Measurements from ENCODE around the gene PKD1L1. TPM values are rescaled to one million over a fixed set of nuclear protein-coding genes. Genes with fewer than 3 reads are reported as not detected.

Gene PKD1L1
- total RNA-seq, 1 experiment from 2014 or later: 0.17 TPM

- Histone ChIP-seq H2AFZ (ENCODE audit: low read length) (no peak overlapping the region), H3K14ac (ENCODE audit: insufficient read depth, low read length) (no peak overlapping the region), H3T11ph (ENCODE audit: low read length) (no peak overlapping the region), H3K4me2 (ENCODE audit: insufficient read depth, insufficient read length, low read length) (no peak overlapping the region), H2BK5ac (ENCODE audit: insufficient read length, low read length) (no peak overlapping the region), H4K8ac (replicated peaks; ENCODE audit: insufficient read length, low read depth, low read length) (no peak overlapping the region), H3K23me2 (ENCODE audit: insufficient read length, low read depth, low read length, poor library complexity, severe bottlenecking) (no peaks in the 10 kb centered on the region), H2BK15ac (ENCODE audit: low read depth, low read length) (no peak overlapping the region), H3K4ac (ENCODE audit: low read depth, low read length) (no peak overlapping the region), H3K9ac (ENCODE audit: extremely low read depth, insufficient read length, low read length) (no peak overlapping the region), H4K91ac (ENCODE audit: insufficient read length, low read depth, low read length) (no peak overlapping the region), H3K18ac (ENCODE audit: insufficient read length, low read depth, low read length) (no peak overlapping the region), H3K4me1 (ENCODE audit: insufficient read depth, low read length) (no peaks in the 10 kb centered on the region), H4K5ac (ENCODE audit: insufficient read length, low read depth, low read length) (no peak overlapping the region), H2BK120ac (ENCODE audit: low read depth, low read length, poor library complexity, severe bottlenecking) (no peak overlapping the region), H3K9me3 (ENCODE audit: control insufficient read depth, low read depth, low read length) (no peaks in the 10 kb centered on the region), H3K79me2 (ENCODE audit: insufficient read depth, low read length) (no peaks in the 10 kb centered on the region), H4K20me1 (ENCODE audit: control insufficient read depth, insufficient read depth, insufficient read length) (no peaks in the 10 kb centered on the region), H3K79me1 (ENCODE audit: insufficient read depth, low read depth, low read length, poor library complexity, severe bottlenecking) (no peaks in the 10 kb centered on the region), H3K27me3 (ENCODE audit: insufficient read depth, low read length) (no peaks in the 10 kb centered on the region), H2AK5ac (ENCODE audit: insufficient read length, low read length) (no peak overlapping the region), H2BK20ac (ENCODE audit: low read depth, low read length, poor library complexity, severe bottlenecking) (no peak overlapping the region), H3K23ac (ENCODE audit: insufficient read length, low read depth, low read length) (no peak overlapping the region), H2BK12ac (ENCODE audit: insufficient read length, low read depth, low read length) (no peak overlapping the region), H3K27ac (ENCODE audit: insufficient read length, low read depth, low read length) (no peak overlapping the region), H3K56ac (ENCODE audit: insufficient read length, low read depth, low read length) (no peak overlapping the region)
- WGBS (ENCODE audit: extremely low coverage, insufficient read length, low lambda C conversion rate): no CpG with 5 or more reads among the region's 5 CpGs
- H3K9me3 Mint-ChIP-seq: no peaks in the 10 kb centered on the region
- no peak overlapping the region for H3K27ac Mint-ChIP-seq
- H3K27me3 Mint-ChIP-seq (ENCODE audit: low read depth): no peaks in the 10 kb centered on the region; the same call in none of the 2 replicates
- H3K4me1 Mint-ChIP-seq: peaks cover 9 to 13% of the 10 kb centered on the region in 2 experiments
- TF ChIP-seq CTCF (conservative IDR thresholded peaks at IDR 0.05): no peak
- no peaks in the 10 kb centered on the region for H3K36me3 Mint-ChIP-seq (ENCODE audit: insufficient read depth in 1 of 3, low read depth in 3 of 3)
- no peak overlapping the region for H3K4me3 Mint-ChIP-seq
- no peak for DNase-seq
Observed at GRCh38 chr7:47771990-47772360, 176.3 kb downstream of the PKD1L1 start.
